ENCODE data around the gene C4orf33.

DNA sequence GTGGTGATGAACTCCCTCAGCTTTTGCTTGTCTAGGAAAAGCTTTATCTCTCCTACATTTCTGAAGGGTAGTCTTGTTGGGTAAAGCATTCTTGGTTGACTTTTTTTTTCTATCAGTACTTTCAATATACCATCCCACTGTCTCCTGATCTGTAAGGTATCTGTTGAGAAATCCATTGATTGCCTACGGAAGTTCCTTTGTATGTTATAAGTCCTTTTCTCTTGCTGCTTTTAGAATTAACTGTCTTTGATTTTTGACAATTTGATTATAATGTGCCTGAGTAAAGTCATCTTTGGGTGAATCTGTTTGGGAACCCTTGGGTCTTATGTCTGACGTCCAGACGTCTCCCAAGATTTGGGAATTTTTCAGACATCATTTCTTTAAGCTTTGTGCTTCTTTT is 33.4 kb upstream of the C4orf33 start:
- TF ChIP-seq CTCF (IDR thresholded peaks at IDR 0.05; ENCODE audit: low read depth, low read length) (no peak), EZH2phosphoT487 (IDR thresholded peaks at IDR 0.05; ENCODE audit: low read depth) (no peak)
